Dermis microvascular lymphatic vessel endothelial cell (primary cell): ENCODE results near the gene PKP1. TPM values are rescaled to one million over a fixed set of nuclear protein-coding genes. Genes with fewer than 3 reads are reported as not detected.

Experiments
- DNase-seq, 2 donors: peaks; one replicate each; pipeline versions ENCODE4 v3.0.0 to v3.0.0-alpha.2; 2010; ENCODE audit warnings: low read depth in 2 of 2
- total RNA-seq: library from RNA; depleted of rRNA; stranded (reverse); fragments of >200 nt; gene quantifications from 2 replicates; pipeline ENCODE4 v1.2.1, GENCODE V29; 2014

PKP1 gene
- total RNA-seq, 1 donor from 2014 or later: under 0.01 TPM

GRCh38 chr1:201349092-201349491, 65.8 kb downstream of the PKP1 start:
- DNase-seq: no peak

- DNase-seq: no peak
Observed at GRCh38 chr1:201350361-201350725, 67.0 kb downstream of the PKP1 start.

- no peak for DNase-seq
Observed at GRCh38 chr1:201350884-201351283, 67.6 kb downstream of the PKP1 start.

GRCh38 chr1:201351617-201352016, 68.3 kb downstream of the PKP1 start:
- DNase-seq: no peak

DNA sequence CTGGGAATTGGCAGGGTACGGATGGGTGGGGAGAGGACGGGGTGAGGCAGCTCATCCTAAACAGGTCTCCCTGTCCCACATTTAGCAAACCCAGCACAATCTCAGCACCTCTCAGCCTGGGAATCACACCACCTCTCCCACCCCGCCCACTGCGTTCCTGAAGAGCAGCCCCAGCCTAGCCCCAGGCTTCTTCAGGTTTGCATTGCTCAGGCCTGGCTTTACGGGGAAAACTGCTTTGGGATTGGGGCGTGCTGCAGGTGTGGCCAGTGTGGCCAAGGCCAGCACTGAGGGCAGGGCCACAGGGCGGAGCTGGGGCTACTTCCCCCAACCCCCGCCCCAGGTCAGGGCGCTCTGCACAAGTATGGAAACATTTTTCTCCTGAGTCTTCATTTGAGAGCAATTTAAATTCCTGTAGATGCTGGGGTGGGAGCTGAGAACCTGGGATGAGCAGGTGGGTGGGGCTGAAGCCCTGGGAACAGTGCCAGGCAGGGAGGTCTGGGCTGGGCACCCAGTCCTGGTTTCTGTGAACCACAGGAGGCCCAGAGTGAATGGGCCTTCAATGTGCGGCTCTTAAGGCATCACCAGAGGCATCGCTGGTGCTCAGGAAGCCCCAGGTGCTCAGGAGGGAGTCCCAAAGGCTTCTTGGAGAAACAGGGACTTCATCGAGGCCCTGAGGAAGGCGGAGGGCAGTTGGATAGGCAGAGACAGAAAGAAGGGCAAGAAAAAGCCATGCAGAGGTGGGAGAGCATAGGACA, 70.1 kb downstream of the PKP1 start:
- DNase-seq: no peak

DNA sequence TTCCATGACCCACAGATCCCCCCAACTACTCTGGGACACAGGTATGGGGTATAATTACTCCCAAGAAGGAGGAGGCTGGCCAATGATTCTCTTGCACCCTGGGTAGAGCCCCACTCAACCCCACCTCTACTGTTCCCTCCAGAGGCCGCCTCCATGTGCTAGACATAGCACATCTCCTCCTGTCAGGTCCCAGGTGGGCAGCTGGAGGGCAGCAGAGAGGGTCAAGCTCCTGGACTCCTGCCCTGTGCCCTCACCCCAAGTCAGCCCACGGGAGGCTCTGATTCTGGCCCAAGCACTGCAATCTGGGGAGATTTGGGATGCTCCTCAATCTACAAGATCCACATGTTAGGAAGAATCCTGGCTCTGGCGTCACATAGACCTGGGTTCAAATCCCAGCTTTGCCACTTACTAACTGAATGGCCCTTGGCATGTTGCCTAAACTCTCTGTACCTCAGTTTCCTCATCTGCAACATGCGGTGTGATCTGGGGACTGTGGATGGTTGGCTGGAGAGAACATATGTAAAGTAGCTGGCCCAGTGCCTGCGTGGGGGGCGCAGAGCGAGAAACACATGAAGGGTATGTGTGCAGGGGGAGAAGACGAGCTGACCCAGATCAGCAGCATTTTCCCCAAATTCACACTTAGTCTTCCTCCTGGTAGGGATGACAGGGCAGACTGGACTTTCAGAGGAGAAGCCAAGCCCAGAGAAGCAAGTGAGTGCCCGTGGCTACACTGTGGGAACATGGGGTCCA, 71.0 kb downstream of the PKP1 start:
- no peak for DNase-seq

- DNase-seq: no peak
Observed at GRCh38 chr1:201354901-201355295, 71.6 kb downstream of the PKP1 start.

- no peak for DNase-seq
Observed at GRCh38 chr1:201355471-201355870, 72.2 kb downstream of the PKP1 start.

GRCh38 chr1:201356236-201356635, 72.9 kb downstream of the PKP1 start:
- no peak for DNase-seq

DNA sequence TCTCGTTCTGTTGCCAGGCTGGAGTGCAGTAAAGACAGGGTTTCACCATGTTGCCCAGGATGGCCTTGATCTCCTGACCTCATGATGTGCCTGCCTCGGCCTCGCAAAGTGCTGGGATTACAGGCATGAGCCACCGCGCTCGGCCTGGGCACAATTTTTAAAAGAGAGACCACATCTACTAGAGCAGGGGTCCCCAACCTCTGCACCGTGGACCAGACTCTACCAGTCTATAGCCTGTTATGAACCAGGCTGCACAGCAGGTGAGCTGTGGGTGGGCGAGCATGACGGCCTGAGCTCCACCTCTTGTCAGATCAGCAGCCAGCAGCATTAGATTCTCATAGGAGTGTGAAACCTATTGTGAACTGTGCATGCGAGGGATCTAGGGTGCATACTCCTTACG, 73.4 kb downstream of the PKP1 start:
- no peak for DNase-seq

DNA sequence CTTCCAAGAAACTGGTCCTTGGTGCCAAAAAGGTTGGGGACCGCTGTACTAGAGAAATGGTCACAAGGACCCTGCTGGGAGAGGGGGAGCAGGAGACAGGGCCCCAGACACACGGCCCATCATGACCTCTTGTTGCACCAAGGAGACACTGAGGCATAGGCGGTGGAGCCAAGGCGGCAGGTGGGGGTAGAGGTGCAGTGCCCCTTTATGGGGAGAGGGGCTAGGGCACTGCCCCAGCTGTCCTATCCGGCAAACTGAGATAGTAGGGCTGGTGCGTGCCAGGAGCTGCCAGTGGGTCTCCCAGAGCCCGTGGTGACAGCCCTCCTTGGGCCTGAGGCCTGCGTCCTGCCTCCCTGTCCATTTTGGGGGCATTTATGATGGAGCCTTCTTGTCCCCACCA, 73.9 kb downstream of the PKP1 start:
- DNase-seq: no peak

GRCh38 chr1:201357636-201358348, 74.5 kb downstream of the PKP1 start:
- DNase-seq: no peak

- DNase-seq: peak; percentile 14 to 62
Observed at GRCh38 chr1:201358596-201358995, 75.3 kb downstream of the PKP1 start.

DNA sequence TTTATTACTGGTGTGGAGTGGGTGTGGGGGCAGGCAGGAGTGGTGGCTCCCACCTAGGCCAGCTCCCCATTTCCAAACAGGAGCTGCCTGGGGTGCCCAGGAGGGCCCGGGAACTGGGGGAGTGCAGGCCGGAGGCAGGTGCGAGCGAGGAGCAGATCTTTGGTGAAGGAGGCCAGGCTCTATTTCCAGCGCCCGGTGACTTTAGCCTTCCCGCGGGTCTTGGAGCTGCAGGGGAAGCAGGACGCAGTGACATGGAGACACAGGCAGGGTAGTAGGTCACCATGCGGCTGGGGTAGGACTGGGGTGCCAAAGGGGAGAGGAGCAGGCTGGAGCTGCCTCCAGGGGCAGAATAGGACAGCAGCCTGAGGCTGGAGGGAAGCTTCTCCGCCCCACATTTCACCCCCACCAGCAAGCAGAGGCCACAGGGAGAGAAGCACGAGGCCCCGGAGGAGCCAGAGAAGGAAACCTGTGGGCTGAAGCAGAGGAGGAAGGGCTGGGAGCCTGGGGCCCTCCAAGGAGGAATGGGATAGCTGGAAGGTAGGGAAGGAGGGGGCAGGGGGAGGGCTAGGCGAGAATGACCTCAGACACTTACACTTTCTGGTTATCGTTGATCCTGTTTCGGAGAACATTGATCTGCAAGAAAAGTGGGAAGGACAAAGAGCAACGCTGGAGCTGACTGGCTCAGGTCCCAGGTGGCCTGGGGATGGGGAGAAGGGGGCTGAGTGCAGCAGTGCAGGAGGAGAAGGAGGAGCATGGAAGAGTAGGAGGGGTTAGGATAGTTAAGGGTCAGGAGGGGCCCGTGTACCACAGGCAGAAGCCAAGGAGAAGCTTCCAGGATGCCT, 75.9 kb downstream of the PKP1 start:
- no peak for DNase-seq

- no peak for DNase-seq
Observed at GRCh38 chr1:201359873-201360210, 76.5 kb downstream of the PKP1 start.

- DNase-seq: no peak
Observed at GRCh38 chr1:201360486-201360885, 77.2 kb downstream of the PKP1 start.

DNA sequence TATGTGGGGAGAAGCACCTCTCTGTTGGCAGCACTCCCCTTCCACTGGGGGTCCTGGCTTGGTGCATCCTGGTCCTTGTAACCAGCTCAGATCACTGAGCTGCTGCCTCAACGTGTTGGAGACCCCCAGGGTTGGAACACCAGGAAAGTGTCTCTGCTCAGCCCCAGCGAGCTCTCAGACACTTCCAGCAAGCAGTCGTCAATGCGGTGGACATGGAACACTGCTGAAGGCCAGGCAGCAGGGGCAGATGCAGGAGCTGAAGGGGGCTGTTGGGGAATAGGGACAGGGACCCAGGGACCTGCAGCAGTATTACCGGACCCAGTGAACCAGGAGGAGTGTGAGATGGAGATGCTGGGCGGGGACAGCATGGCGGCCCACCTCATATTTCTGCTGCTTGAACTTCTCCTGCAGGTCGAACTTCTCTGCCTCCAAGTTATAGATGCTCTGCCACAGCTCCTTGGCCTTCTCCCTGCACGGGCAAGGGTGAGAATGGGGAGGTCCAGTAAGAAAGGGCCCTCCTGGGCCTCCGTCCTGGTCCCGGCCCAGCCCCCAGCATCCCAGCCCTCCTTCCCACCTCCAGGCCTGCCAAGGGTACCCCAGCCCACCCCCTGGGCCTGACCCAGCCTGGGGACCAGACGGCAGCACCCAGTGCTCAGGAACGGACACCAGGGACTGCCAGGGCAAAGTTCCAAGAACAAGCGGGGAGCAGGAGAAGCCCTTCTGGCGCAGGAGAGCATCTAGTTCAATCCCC, 77.8 kb downstream of the PKP1 start:
- no peak for DNase-seq

DNA sequence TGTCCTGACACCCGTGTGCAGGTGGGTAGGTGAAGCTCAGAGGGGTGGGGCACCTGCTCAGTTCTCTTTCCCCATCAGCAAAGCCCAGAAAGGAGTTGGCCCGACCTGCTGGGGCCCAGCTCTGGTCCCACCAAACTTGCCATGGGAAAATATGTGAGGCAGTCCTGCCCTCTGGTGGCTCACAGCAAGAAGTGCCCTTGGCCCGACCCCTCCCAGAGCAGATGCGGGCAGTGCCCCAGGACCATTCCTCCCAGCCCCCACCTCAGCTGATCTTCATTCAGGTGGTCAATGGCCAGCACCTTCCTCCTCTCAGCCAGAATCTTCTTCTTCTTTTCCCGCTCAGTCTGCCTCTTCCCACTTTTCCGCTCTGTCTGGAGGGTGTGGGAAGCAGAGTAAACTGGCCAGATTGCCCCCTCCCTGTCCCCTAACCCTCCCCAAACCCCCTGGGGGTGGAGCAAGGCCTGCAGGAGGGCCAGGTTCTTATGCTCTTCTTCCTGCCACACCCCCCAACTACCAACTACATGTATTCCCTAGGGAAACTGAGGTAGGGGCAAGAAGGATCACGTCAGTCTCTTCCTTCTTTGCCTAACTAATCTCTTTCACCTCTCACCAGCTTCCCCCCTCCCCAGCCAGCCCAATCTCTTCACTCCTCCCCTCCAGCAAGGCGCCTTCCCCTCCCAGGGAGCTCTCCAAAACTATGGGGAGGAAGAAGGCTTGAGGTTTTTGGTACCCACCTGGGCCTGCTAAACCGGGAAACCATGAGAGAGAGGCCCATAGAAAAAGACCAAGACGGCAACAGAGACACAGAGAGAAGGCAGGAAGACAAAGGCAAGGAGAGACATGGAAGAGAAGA, 78.6 kb downstream of the PKP1 start:
- DNase-seq: peak; percentile 18 to 50

- no peak for DNase-seq
Observed at GRCh38 chr1:201362906-201363305, 79.6 kb downstream of the PKP1 start.

GRCh38 chr1:201363467-201363866, 80.2 kb downstream of the PKP1 start:
- no peak for DNase-seq
